GM12891 (cell line): Measurements from ENCODE around the gene CAPSL.
A peak's percentile ranks its signal among the peaks of the same experiment; 100 is the strongest.

Experiments
- DNase-seq: peaks from one replicate; pipeline ENCODE4 v3.0.0; 2011; ENCODE audit warnings: low spot score; ENCODE audit not compliant: insufficient read length
- FAIRE-seq: peaks from 2 replicates; lab custom pipeline; 2011; peaks lifted over from hg19 to GRCh38; lab: Jason Lieb, UNC
- PAX5 ChIP-seq: IDR thresholded peaks from 2 replicates; pipeline ENCODE4 v1.6.1; 2011; ENCODE audit warnings: low read length, moderate library complexity, mild to moderate bottlenecking; ENCODE audit not compliant: insufficient read depth, severe bottlenecking
- POLR2A ChIP-seq: IDR thresholded peaks from 2 replicates; pipeline ENCODE4 v1.6.1; 2011; ENCODE audit warnings: low read depth, low read length, control low read depth
- POLR2AphosphoS5 ChIP-seq: IDR thresholded peaks from 2 replicates; pipeline ENCODE4 v1.6.1; 2011; ENCODE audit warnings: low read depth, low read length, control low read depth
- POU2F2 ChIP-seq: IDR thresholded peaks from 2 replicates; pipeline ENCODE4 v1.6.1; 2011; ENCODE audit warnings: low read depth, mild to moderate bottlenecking, control low read depth, low read length, moderate library complexity
- SPI1 ChIP-seq: IDR thresholded peaks from 2 replicates; pipeline ENCODE4 v1.6.1; 2011; ENCODE audit warnings: low read depth, low read length, control low read depth
- TAF1 ChIP-seq: IDR thresholded peaks from 2 replicates; pipeline ENCODE4 v1.6.1; 2011; ENCODE audit warnings: low read depth, low read length, control low read depth

The CAPSL gene

GRCh38 chr5:35878079-35878478 is 60.3 kb downstream of the CAPSL start:
- DNase-seq, result no peak
- FAIRE-seq, result no peak
- TF ChIP-seq SPI1 (no peak), PAX5 (no peak), POLR2AphosphoS5 (no peak), TAF1 (no peak), POU2F2 (no peak), POLR2A (no peak)

GRCh38 chr5:35877655-35878054 is 60.8 kb downstream of the CAPSL start:
- peak; percentile 43 for FAIRE-seq
- TF ChIP-seq POU2F2, result no peak
- no peak for TF ChIP-seq POLR2AphosphoS5
- TF ChIP-seq SPI1, result no peak
- TF ChIP-seq PAX5, result no peak
- no peak for TF ChIP-seq POLR2A
- DNase-seq, result no peak

GRCh38 chr5:35876922-35877321 is 61.5 kb downstream of the CAPSL start:
- TF ChIP-seq POLR2A, result no peak
- no peak for TF ChIP-seq SPI1
- TF ChIP-seq TAF1, result no peak
- no peak for TF ChIP-seq PAX5
- no peak for TF ChIP-seq POU2F2
- TF ChIP-seq POLR2AphosphoS5, result no peak
- FAIRE-seq (no peak), DNase-seq (no peak)

GRCh38 chr5:35876454-35876853 is 62.0 kb downstream of the CAPSL start:
- DNase-seq, result no peak
- TF ChIP-seq POU2F2 (no peak), POLR2A (no peak), POLR2AphosphoS5 (no peak), PAX5 (no peak), TAF1 (no peak), SPI1 (peak; percentile 41; the same call in 1 of the 2 replicates)
- peak; percentile 63 for FAIRE-seq

GRCh38 chr5:35870605-35871004 is 67.8 kb downstream of the CAPSL start:
- TF ChIP-seq POU2F2, result no peak
- TF ChIP-seq POLR2A, result no peak
- no peak for TF ChIP-seq SPI1
- no peak for TF ChIP-seq TAF1
- no peak for TF ChIP-seq PAX5
- TF ChIP-seq POLR2AphosphoS5, result no peak
- FAIRE-seq, result no peak
- DNase-seq, result no peak

GRCh38 chr5:35869685-35870277 is 68.6 kb downstream of the CAPSL start:
- TF ChIP-seq SPI1, result no peak
- TF ChIP-seq POU2F2, result no peak
- TF ChIP-seq POLR2A, result no peak
- no peak for TF ChIP-seq TAF1
- no peak for TF ChIP-seq POLR2AphosphoS5
- TF ChIP-seq PAX5, result no peak
- FAIRE-seq (no peak), DNase-seq (no peak)

GRCh38 chr5:35867998-35868397 is 70.4 kb downstream of the CAPSL start:
- DNase-seq, result no peak
- no peak for FAIRE-seq
- no peak for TF ChIP-seq POLR2A

GRCh38 chr5:35863159-35863558 is 75.3 kb downstream of the CAPSL start:
- FAIRE-seq (peak; percentile 26), DNase-seq (no peak)
- TF ChIP-seq POLR2AphosphoS5 (no peak), SPI1 (peak; percentile 75), POLR2A (no peak), PAX5 (no peak)

- TF ChIP-seq PAX5, result no peak
- FAIRE-seq (peak; percentile 31), DNase-seq (no peak)
Measured at GRCh38 chr5:35862126-35862525, 76.3 kb downstream of the CAPSL start.

GRCh38 chr5:35861718-35862117 is 76.7 kb downstream of the CAPSL start:
- DNase-seq, result no peak

GRCh38 chr5:35860686-35861085 is 77.7 kb downstream of the CAPSL start:
- no peak for FAIRE-seq
- DNase-seq, result no peak
- TF ChIP-seq TAF1 (no peak), SPI1 (no peak), POU2F2 (no peak), POLR2A (no peak), PAX5 (no peak)

More at GRCh38 chr5:35861718-35862117, 76.7 kb downstream of the CAPSL start:
- FAIRE-seq, result no peak
- TF ChIP-seq POU2F2 (no peak), POLR2AphosphoS5 (no peak), PAX5 (no peak), POLR2A (no peak), TAF1 (no peak), SPI1 (no peak)
